ENCODE data around the gene NAT10.

DNA sequence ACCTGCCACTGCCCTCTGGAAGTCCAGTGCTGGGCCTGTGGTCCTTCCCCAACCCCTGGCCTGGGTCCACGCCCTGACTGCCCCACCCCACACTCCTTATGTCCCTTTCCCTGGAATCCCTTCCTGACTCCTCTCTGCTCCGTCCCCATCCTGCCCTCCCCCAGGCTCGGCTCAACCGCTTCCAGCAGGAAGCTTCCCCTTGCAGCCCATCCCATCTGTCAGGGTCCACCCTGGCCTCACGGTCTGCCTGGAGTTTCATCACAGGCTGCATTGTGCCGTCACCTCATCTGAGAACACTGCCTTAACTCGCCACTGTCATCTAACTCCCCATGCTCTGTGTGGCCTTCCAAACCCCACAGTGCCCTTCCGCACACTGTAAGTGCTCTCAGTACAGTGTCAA lies 64.3 kb downstream of the NAT10 start:
- TF ChIP-seq POLR2AphosphoS5 (IDR thresholded peaks at IDR 0.05; ENCODE audit: borderline replicate concordance, low read depth, low read length) (no peak), EZH2 (IDR thresholded peaks at IDR 0.05) (no peak)

Measured in SK-N-MC (cell line).